HG03066 (cell line): ENCODE results near the gene ARHGAP26.
A peak's percentile ranks its signal among the peaks of the same experiment; 100 is the strongest.

Experiments
- ATAC-seq: cut with Tn5 transposase; IDR thresholded peaks from one replicate; pipeline ENCODE4 v1.9.1; 2021; ENCODE audit warnings: low read depth; ENCODE audit not compliant: unreplicated experiment

The ARHGAP26 gene

GRCh38 chr5:142845954-142846398, 75.8 kb downstream of the ARHGAP26 start:
- ATAC-seq: peak; percentile 55

DNA sequence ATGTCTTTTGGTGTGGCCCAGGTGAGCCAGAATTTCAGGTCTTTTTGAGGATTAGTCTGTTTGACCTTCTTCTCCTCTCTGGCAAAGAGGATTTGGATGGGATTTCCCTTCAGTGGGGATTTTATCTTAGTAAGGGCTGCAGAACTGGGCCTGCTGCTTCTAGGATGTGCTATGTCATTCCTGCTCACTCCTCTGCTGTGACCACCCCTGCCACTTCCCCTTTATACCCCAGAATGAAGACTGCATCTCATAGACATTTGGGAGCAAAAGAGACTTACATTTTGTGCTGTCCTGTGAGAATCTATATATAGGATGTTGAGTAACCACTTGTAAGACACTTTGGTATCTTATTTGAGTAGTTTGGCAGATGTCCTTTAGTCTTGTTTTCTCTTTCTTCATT, 76.2 kb downstream of the ARHGAP26 start:
- ATAC-seq: no peak

DNA sequence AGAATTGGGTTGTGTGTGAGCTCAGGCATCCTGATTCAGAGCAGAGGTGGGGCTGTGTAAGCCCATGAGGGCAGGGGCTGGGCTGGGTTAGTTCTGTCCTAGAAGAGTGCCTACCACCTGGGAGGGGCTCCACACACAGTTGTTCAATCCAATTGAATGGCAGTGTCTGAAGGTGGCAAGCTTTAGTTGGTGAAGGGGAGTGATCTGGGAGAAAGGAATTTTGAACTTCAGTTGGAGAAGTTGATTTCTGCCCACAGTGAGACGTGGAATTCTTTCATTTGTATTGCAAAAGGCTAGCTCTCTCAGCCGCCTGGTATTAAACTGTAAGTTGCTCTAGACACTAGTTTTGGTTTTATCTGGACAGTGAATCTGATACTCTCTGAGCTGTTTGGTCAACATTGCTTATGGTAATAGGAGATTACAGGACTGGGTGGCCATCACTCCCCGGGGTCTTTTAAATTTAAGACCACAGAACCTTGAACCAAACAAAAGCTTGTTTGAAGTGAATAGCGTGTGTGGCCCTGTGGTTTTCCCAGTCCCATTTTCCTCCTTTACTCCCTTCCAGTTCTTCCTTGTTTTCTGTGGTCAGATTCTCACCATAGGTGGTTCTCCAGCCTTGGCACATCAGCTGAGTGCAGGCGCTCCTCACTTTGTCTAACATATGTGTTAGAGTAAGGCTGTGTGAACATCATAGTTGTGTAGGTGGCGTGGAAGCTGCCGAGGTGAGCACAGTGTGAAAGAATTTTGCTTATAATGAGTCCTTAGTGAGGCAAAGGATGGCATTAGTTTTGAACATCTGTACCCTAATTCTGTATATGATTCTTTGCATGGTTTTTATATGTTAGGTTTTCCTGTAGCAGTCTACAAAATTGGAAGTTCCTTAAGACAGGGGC, 78.0 kb downstream of the ARHGAP26 start:
- ATAC-seq: no peak

DNA sequence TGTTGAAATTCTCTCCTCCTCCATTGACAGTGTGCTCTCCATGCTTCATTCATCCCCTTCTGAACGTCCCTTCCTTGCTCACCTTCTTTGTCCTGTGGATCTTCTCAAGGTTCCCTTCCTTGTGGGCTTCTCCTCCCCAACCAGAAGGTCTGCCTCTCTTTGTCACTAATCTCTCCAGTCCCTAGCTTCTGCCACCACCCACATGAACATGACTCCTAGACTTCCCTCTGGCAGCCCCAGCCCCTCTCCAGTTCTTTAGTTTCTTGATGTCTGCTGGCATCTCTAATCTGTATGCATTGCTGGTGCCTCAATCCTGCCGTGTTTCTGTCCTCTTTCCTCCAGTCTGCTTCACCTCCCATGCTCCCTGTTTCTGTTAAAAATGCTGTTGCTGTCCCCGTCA, 79.3 kb downstream of the ARHGAP26 start:
- ATAC-seq: no peak

- no peak for ATAC-seq
These were observed 79.7 kb downstream of the ARHGAP26 start for GRCh38 chr5:142849880-142850279.

DNA sequence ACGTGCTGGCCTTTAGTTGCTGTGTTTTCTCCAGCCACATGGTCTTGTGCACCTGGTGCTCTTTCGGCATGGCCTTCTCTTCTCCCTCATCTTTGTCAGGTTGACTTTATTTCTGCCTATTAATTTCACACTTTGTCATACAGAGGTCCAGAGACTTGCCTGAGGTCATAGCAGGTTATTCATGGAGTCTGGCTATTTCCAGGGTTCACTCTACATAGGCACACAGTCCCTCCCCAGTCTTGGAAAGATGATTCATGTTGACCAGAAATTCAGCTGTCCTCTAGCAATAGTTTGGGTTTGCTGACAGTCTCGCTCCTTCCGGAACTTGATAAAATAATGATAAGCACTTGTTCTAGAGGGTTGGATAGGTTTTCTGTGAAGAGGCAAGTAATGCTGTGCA, 81.6 kb downstream of the ARHGAP26 start:
- ATAC-seq: no peak

- no peak for ATAC-seq
These were observed 82.4 kb downstream of the ARHGAP26 start for GRCh38 chr5:142852416-142853198.

DNA sequence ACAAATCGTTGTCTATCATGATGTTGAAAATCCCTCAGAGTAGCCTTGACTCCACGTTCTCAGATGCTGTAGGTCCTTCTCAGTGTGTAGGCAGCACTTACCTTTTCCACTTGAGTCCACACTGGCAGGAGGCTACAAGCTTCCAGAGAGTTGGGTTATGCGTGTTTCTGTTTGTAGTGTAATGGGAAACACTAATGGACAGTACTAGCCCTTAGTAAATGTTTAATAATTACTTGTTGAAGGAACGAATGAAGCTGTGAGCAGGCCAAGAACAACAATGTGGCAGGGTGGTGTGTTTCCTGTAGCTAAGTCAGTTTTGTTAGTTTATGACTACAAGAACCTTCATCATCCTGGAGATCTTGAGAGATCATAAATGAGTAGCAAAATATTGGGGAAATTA, 83.5 kb downstream of the ARHGAP26 start:
- ATAC-seq: no peak

DNA sequence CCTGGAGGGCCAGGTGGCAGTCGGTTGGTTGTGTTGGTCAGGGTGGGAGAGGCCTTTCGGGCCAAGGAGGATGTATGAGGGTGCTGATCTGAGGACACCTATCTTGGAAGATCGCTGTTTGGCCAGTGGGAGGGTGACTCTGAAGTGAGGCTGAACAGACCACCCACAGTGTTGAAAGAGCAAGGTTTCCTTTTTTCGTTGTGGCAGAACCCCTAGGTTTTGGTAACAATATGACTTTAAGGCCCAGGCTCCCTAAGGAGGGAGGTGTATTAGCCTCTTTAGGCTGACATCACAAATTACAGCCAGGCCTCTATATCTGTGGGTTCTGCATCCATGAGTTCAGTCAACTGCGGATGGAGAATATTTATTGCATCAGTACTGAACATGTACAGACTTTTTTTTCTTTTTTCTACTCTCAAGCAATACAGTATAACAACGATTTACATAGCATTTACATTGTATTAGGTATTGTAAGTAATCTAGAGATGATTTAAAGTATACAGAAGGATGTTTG, 86.1 kb downstream of the ARHGAP26 start:
- ATAC-seq: no peak

- ATAC-seq: no peak
These were observed 87.2 kb downstream of the ARHGAP26 start for GRCh38 chr5:142857405-142857804.

- no peak for ATAC-seq
These were observed 88.9 kb downstream of the ARHGAP26 start for GRCh38 chr5:142859037-142859436.

DNA sequence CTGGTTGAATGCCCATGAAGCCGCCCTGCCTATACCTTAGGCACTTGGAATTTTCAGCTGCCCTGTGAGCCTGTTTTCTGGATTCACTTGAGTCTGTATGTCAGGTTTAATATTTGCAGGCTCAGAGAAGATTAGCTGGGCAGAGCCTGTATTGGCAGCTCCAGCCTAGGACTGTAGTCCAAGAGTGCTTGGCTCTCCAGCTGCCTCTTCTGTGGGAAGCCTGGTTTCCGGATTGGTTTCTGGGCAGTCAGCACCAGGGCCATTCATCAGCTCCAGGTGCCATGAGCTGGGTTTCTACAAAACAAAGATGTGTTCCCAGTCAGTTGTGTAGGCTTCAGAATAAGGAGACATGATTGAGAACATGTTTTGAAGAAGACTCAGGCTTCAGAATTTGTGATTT, 90.1 kb downstream of the ARHGAP26 start:
- ATAC-seq: no peak

GRCh38 chr5:142861011-142861410, 90.8 kb downstream of the ARHGAP26 start:
- no peak for ATAC-seq

- ATAC-seq: no peak
These were observed 92.4 kb downstream of the ARHGAP26 start for GRCh38 chr5:142862594-142862993.

GRCh38 chr5:142863856-142864255, 93.7 kb downstream of the ARHGAP26 start:
- ATAC-seq: no peak

DNA sequence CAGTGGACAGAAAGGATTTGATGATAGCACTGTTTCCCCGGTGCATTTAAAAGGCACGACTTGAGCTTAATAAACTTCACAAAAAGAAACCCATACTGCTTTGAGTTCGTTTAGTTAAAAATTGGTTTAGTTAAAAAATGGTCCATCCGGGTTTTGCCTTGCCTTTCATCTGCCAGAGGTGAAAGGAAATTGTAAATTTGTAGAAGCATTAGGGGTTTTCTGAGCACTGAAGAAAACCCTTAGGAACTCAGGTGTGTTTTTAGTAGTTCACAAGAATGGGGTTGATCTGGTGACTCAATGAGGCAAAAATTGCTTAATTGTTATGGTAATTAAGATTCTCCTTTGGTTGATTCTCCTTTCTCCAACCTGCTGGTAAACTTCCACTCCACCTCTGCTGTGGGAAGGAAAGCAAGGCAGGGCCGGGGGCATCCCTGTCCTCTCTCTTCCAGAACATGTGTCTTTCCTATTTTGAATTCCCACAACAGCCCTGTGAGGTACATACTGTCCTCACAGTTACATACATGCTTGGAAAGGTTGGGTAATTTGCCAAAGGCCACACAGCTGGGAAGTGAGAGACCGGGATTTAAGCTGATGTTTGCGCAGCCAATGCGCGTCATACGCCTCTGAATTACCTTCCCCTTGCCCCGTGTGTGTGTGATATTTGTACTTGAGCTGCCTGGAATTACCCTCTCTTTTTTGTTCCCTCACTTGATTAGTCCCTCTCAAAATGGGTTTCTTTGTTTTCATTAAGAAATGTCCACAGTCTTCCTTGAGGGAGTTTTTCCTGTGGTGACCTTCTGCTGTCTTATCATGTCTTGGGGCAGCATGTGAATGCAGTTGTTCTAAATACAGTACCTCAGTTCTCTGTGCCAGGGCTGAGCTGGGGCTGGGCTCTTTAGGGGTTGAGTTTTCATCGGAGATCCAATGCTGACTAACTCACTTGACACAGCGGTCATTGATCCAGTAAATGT, 94.4 kb downstream of the ARHGAP26 start:
- no peak for ATAC-seq

DNA sequence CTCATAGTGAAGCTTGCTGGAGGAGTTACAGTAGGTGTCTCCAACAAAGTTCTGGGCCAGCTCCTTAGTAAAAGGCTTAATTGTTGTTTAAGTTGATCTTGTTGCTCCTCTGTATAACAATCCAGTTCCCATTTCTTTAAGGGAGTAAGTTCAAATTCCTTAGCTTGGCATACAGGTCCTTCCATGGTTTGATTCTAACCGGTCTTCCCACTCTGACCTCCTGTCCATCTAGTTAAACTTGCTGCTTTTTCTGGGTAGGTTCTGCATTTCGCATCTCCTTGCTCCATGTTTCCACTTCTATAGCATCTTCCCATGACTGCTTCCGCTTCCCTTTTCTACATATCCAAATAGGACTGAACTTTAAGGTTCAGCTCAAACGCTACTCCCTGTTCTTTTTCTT, 95.5 kb downstream of the ARHGAP26 start:
- no peak for ATAC-seq

DNA sequence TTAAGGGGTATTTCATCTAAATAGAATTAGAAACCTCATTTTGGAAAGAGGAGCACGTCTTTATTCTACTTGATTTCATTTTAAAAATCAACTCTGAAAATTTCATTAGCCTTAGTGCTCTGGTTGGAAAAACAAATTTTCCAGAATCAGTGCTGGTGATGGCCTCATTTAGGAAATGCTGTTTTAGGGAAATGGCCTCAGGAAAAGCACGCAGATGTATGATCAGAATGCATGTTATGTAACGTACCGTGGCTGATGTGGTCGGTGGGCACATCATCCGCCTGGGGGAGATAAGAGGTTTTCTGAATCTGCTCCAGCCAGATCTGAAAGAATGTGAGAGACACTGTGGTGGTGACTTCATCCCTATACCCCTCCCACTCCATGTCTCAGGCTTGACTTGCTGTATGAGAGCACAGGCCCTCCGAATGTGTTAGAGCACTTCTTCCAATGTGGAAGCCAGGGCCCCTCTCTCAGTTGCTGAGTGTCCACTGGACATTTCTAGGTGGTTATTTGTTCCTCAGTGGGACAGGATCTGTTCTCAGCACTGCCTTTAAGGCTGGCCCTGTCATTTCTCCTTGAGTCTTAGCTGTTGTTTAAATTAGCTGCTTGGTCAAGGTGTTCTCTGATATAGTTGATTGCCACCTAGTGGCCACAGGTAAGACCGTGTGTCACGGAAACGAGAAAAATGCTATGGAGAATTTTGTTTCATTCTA, 96.5 kb downstream of the ARHGAP26 start:
- peak; percentile 62 for ATAC-seq

DNA sequence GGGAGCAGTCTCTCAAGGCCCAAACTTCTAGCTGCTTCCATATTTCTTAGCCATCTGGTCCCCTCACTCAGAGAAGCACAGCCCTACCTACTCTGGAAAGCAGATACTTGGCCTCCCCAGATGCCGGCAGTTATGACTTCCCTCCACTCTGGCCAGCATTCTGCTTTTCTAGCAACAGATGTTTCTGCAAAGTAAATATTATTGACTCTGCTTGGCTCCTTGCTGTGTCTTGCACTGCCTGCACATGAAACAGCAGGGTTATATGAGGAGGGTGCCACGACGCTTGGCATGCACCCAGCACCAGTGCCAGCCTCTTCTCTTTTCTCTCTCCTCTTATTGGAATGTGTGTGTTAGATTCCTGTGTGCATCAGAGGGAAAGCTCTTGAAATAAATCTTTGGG, 99.7 kb downstream of the ARHGAP26 start:
- no peak for ATAC-seq
